Right lobe of liver (tissue), 4 donors: ENCODE data around the gene GLYR1.

ENCODE experiments used
- CTCF ChIP-seq, 4 donors: fragments of 200-600 bp in 3 of 4; fragments of 450-650 bp in 1 of 4; IDR thresholded peaks; one replicate each; pipeline versions ENCODE4 v1.5.1 to v1.8.0; 2016 to 2022; ENCODE audit warnings: antibody characterized with exemption in 4 of 4, mild to moderate bottlenecking in 2 of 4
- POLR2A ChIP-seq: fragments of 450-650 bp; IDR thresholded peaks from one replicate; pipeline ENCODE4 v1.6.1; 2017; ENCODE audit warnings: antibody characterized with exemption, mild to moderate bottlenecking
- donor health status: DM: no; HTN: no; CAD: no.
- donor health status: DM: no; HTN: no; CAD: no.
- donor health status: DM: no; HTN: yes; CAD: no.

DNA sequence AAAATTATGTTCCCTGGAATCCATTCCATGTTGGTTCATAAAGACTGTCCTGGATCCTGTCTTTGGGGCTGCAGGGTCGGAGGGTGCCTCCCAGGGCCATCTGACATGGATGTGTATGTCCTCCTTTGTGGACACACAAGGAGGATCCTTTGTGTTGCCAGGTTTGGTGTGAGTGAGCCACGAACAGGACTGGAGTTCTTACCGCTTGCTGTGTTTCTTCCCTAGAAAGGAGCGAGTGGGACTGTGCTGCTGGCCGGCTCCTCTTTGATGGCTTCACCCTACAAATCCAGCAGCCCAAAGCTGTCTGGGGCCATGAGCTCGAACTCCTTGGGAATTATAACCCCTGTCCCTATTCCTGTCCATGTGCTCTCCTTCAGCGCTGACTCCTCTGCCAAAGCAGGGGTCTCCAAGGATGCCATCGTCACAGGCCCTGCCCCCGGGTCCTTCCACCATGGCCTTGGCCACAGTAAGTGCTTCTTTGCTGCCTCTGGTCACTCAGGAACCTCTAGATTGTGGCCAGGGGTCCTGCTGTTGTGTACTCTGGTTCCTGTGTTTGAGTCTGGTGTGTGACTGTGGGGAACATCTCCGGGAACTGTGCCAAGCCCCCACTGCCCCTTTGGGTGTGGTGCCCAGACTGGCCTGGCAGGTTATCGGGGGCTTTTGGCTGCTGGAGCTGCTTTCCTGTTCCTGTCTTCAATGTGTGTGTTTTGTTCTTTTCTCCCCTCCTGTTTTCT lies 29.7 kb upstream of the GLYR1 start:
- TF ChIP-seq POLR2A (no peak), CTCF (IDR thresholded peaks at IDR 0.05) (no peak)
